HG02970 (cell line): ENCODE data around the gene PARN.
"Not testable (repeated sequence)": the region's sequence is repeated elsewhere in the genome, so short reads cannot be mapped to it uniquely, and the experiment has no call there.

Experiments
- ATAC-seq: cut with Tn5 transposase; IDR thresholded peaks from one replicate; pipeline ENCODE4 v1.9.1; 2021; ENCODE audit warnings: mild to moderate bottlenecking, moderate library complexity, moderate number of reproducible peaks; ENCODE audit not compliant: unreplicated experiment, low FRiP score

The PARN gene

DNA sequence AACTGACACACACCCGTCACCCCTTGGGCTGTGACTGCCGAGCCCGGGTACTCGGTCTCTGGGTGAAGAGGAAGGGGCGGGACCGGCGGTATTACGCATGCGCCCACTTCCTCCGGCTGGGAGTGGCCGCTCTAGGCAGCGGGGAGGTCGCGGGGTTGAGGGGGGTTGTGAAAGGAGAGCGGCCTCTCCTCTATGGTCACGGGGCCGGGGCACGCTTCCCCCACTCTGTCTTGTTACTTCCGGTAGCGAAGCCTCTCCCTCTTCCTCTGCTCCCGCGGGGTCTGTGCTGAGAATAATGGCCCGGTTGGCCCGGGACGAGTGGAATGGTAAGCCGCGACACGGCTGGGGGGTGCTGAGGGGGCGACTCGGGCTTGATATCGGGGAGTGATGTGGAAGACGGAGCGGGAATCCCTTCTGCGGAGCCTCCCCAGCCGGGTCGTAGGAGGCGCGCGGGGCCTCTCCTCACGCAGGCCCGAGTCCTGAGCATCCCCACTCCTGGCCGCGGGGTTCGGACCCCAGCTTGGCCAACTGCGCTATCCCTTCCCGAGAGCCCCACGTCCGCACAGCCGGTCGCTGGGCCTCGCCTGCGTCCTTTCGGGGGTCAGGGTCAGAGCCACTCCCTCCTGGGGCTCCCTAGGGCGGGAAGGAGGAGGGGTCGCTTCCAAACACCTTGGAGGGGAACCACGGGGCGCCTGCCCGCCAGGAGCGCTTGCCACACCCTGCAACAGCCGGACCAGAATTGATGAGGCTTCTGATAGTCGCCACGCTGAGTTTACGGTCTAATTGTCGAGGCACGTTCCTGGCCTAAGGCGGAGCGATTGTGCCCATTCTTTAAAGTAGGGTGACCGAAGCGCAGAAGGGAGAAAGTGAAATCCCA, 2.9 kb upstream of the PARN start, which contains the start of gene BFAR:
TSS of gene BFAR (plus strand) at position 259 of the 877 bp plus-strand sequence. CDS start 11,396 bp downstream, outside the sequence.
- peak; percentile 80 for ATAC-seq

DNA sequence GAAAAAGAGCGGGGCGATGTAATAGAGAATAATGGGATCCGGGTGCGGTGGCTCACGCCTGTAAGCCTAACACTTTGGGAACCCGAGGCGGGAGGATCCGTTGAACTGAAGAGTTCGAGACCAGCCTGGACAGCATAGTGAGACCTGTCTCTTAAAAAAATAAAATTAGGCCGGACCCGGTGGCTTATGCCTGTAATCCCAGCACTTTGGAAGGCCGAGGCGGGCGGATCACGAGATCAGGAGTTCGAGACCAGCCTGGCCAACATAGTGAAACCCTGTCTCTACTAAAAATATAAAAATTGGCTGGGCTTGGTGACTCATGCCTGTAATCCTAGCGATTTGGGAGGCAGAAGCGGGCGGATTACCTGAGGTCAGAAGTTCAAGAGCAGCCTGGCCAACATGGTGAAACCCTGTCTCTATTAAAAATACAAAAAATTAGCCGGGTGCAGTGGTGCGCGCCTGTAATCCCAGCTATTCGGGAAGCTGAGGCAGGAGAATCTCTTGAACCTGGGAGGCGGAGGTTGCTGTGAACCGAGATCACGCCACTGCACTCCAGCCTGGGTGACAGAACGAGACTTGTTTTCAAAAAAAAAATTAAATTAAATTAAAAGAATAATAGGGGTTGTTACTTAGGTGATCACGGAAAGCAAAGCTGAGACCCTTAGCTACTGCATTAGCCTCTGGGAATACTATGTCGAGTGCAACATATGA, 715 bp upstream of the PARN start:
- ATAC-seq, result not testable (repeated sequence)

DNA sequence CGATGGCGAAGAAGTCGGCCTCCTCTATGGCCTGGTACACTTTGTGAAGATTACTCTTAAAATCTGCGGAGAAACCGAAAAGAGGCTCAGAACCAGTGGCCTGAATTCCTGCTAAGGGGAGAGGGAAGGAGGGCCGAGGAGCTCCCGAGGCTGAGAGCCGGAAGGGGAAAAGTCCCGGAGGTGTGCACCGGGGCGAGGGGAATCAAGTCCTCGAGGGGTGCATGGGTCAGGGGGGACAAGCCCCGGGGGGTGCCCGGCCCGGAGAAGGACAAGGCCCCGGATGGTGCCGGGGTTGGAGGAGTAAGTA, 495 bp downstream of the PARN start:
- peak; percentile 14 for ATAC-seq

DNA sequence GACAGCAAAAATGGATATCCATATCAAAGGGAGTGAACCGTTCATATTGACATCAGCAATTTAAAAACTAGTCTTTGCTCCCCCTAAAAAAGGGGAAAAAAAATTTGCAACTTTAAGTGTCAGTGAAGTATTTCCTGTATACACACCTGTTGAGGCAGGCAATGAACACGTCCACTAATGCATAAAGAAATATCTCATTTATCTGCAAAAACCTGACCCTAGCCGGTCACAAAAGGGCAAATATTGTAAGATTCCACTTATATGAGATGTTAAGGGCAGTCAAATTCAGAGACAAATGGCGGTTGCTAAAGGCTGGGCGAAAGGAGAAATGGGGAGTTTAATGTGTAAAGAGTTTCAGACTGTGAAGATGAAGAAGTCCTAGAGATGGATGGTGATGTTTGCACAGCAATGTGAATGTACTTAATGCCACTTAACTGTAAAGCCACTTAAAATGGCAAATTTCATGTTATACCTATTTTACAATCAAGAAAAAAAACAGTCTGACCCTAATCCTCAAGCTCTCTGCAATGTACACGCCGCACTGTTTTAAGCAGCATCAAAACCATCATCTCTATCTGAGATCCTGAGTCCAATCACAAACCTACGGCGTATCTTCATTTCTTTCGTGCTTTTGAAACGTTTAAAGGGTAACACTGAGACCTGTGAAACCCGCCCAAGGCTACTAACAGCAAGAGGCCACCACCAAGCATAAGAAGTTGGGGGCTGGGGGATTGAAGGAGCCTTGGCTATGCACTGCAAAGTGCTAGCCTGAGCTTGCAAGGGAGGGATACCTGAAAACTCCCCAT, 1.1 kb downstream of the PARN start:
- ATAC-seq, result no peak

DNA sequence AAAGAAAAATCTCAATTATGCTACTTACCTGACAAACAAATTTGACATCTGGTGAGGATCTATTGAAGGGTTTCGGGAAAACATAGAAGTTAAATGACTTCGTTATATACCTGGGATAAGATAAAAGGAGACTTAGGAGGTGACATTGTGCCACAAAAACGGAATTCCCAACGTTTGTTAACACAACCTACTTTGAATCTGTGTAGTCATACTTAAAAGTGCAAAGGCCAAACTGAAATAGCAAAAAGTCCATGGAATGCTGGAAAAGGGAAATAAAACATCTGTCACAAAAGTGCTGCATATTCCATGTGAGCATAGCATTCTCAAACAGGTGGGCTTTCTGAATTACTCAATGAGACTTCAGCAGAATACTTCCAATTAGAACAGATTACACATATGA, 3.0 kb downstream of the PARN start:
- ATAC-seq, result no peak

GRCh38 chr16:14618566-14618965, 11.5 kb downstream of the PARN start:
- ATAC-seq, result no peak

- ATAC-seq, result no peak
Measured at GRCh38 chr16:14616280-14616679, 13.8 kb downstream of the PARN start.

- ATAC-seq, result no peak
Measured at GRCh38 chr16:14613991-14614390, 16.1 kb downstream of the PARN start.

DNA sequence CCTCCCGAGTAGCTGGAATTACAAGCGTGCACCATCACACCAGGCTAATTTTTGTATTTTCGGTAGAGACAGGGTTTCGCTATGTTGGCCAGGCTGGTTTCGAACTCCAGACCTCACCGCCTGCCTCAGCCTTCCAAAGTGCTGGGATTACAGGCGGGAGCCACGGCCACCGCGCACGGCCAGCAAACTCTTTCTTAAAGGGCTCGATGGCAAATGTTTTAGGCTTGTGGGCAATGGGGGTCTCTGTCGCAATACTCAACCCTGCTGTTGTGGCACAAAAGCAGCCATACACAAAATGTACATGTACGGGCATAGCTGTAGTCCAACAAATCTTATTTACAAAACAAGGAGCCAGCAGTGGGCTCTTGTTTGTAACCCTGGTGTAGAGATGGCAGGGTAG, 18.4 kb downstream of the PARN start:
- ATAC-seq, result no peak

- no peak for ATAC-seq
Measured at GRCh38 chr16:14609716-14610115, 20.3 kb downstream of the PARN start.

DNA sequence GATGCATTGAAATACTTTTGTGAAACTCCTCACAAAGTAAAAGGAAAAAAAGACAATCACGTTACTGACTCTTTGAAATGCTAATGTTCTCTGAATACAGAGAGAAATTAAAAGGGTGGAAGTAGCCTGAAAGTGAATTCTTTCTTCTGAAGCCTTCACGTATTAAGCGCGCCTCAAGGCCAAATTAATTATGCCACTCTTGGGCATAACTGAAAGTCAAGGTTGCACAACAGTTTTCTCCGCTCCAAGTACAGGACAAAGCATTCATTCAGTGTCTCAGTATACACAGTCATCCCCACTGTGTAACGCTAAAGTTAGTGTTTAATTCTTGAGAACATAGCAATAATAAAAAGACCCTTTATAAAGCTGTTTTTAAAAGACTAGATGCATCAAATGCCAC, 21.5 kb downstream of the PARN start:
- ATAC-seq, result no peak

GRCh38 chr16:14608111-14608566, 21.9 kb downstream of the PARN start:
- ATAC-seq, result no peak

- no peak for ATAC-seq
Measured at GRCh38 chr16:14606102-14606501, 24.0 kb downstream of the PARN start.

DNA sequence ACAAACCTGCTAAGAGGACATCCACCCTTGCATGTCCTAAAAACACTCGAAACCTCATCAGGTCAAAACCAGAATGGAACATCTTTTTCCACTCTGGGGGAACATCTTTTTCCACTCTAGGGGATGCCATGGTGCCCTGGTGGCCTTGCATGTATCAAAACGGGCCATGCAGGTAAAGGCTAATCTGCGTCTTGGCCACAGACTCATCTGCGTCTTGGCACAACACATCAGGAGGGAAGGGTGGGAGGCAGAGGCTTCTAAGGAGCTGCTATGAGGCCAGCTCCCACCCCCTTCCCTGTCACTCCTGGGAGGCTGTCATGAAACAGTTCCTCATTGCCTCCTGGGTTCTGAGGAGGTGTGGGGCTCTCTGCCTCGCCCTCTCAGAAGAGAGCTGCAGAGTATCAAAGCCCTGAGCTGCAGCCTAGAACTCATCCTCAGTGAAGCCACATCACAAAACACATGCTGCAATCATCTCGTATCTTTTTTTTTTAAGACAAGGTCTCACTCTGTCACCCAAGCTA, 27.6 kb downstream of the PARN start:
- ATAC-seq, result no peak

- no peak for ATAC-seq
Measured at GRCh38 chr16:14600164-14600563, 29.9 kb downstream of the PARN start.

DNA sequence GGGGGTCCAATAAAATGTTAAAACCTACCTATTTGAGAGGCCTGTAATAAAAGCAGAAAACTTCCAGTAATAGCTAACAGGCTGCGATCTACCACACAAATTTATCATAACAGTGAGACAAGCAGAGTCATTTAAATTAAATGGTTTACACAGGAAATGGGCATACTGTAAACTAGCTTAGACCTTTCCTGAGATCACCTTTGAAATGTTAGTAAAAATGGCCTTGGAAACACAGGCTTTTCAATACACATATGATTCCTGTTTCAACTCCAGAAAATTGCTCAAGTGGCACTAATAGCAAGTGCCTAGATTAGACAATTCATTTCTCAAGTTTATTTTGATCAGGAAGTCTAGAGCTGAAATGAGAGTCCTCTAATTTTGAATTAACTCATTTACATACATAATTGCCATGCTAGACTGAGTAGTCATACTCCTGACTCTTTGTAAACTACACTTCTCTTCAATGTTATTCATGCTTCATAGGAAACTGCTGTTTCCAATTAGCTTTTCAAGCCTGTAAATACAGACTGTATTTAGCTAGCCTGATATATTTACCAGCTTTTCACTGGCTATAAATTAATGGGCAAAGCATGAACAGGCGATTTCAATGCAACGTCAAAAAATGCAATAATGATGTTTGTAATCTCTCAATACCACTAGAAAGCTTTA, 43.3 kb downstream of the PARN start:
- no peak for ATAC-seq

DNA sequence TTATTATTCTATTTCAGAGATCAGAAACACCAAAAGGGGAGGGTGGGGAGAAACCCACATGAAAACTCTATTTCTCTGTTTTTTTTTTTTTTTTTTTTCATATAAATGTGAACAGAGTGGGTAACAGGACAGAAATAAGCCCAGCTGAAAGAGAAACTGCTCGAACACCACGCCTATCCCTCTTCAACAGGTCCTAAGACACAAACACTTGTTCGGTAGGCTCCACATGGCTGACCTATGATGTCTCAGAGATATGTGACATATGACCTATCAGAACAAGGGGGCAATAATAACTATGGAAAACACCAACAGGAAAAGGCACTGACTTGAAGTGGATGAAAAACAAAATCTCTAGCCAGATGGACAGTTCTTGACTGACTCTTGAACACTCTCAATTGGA, 44.8 kb downstream of the PARN start:
- ATAC-seq, result no peak

- not testable (repeated sequence) for ATAC-seq
Measured at GRCh38 chr16:14580926-14581325, 49.1 kb downstream of the PARN start.

- ATAC-seq, result no peak
Measured at GRCh38 chr16:14579266-14579665, 50.8 kb downstream of the PARN start.

- no peak for ATAC-seq
Measured at GRCh38 chr16:14576532-14576931, 53.5 kb downstream of the PARN start.
